ENCODE data around the gene DSP. TPM values are rescaled to one million over a fixed set of nuclear protein-coding genes. Genes with fewer than 3 reads are reported as not detected.

DSP gene
- total and polyA plus RNA-seq, 2 of the 13 experiments (the other 11 are each of a cell fraction or from before 2014, with no cell fraction given): 89.8 to 117 TPM

- no peak for TF ChIP-seq ZNF710 (CRISPR knock-in tag; IDR thresholded peaks at IDR 0.05; ENCODE audit: borderline replicate concordance)
- no peak for TF ChIP-seq SP1 (IDR thresholded peaks at IDR 0.05)
- TF ChIP-seq SP1 (CRISPR knock-in tag; IDR thresholded peaks at IDR 0.05): no peak
- no peak for TF ChIP-seq TFE3 (CRISPR knock-in tag; IDR thresholded peaks at IDR 0.05)
- TF ChIP-seq ZNF382 (CRISPR knock-in tag; IDR thresholded peaks at IDR 0.05; ENCODE audit: borderline replicate concordance): no peak
- TF ChIP-seq MEIS2 (CRISPR knock-in tag; IDR thresholded peaks at IDR 0.05): peak; percentile 40; the same call in 1 of the 2 replicates
- TF ChIP-seq ZBTB37 (CRISPR knock-in tag; IDR thresholded peaks at IDR 0.05): no peak
- 0 out of 2 replicates have a peak, but pooled peaks have one; percentile 44 for TF ChIP-seq MYPOP (CRISPR knock-in tag; IDR thresholded peaks at IDR 0.05)
- no peak for TF ChIP-seq ZNF883 (CRISPR knock-in tag; IDR thresholded peaks at IDR 0.05; ENCODE audit: not compliant biosample characterization)
- peak; percentile 48; the same call in 1 of the 2 replicates for TF ChIP-seq KDM2A (CRISPR knock-in tag; IDR thresholded peaks at IDR 0.05; ENCODE audit: borderline replicate concordance, low read depth)
- no peak for TF ChIP-seq DNMT1 (CRISPR knock-in tag; IDR thresholded peaks at IDR 0.05)
- TF ChIP-seq GABPA (IDR thresholded peaks at IDR 0.05; ENCODE audit: low read depth, low read length): no peak
- no peak for TF ChIP-seq GABPA (CRISPR knock-in tag; IDR thresholded peaks at IDR 0.05; ENCODE audit: low read depth)
- no peak for TF ChIP-seq CBX2 (IDR thresholded peaks at IDR 0.05; ENCODE audit: low read depth, low read length)
- no peak for TF ChIP-seq CBX2 (CRISPR knock-in tag; IDR thresholded peaks at IDR 0.05; ENCODE audit: low read depth)
- TF ChIP-seq ISL2 (CRISPR knock-in tag; IDR thresholded peaks at IDR 0.05): no peak
- no peak for TF ChIP-seq ZFY (CRISPR knock-in tag; IDR thresholded peaks at IDR 0.05)
- no peak for TF ChIP-seq ZNF512 (CRISPR knock-in tag; IDR thresholded peaks at IDR 0.05)
- peak; percentile 52; the same call in 1 of the 2 replicates for TF ChIP-seq MED1 (CRISPR knock-in tag; IDR thresholded peaks at IDR 0.05)
- 0 out of 2 replicates have a peak, but pooled peaks have one; percentile 32 for TF ChIP-seq PHF8 (CRISPR knock-in tag; IDR thresholded peaks at IDR 0.05)
Measured at GRCh38 chr6:7543789-7544424, 2.4 kb downstream of the DSP start (continued).
